Measurements from ENCODE around the gene STAB2.

DNA sequence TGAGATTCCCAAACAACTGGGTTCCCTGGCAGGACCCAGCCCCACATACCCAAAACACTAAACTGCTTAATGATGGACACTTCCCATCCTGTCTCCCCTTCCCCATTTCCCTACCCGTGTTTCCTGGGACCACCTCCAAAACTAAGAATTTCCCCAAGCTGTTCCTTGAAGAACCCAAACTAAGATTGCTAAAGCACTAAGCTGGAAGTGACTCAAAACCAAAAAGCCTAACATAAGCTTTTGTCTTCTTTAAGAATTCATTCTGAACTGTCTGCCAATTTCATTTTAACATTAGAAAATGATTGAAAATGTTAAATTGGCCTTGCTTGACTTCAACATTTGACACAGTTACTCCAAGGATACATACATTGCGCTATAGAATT is 29.5 kb upstream of the STAB2 start:
- no peak for TF ChIP-seq CTCF (IDR thresholded peaks at IDR 0.05)
- TF ChIP-seq POLR2A (IDR thresholded peaks at IDR 0.05) = no peak

Measured in right lobe of liver (tissue), 4 donors.